ENCODE data around the gene KCTD21. TPM values are rescaled to one million over a fixed set of nuclear protein-coding genes. Genes with fewer than 3 reads are reported as not detected.

KCTD21 gene
- total and polyA plus RNA-seq, 2 of the 4 experiments (the other 2 are of a cell fraction): 12.2 to 12.5 TPM

- Histone ChIP-seq H4K91ac (ENCODE audit: insufficient read depth, low read depth, low read length) (no peak overlapping the region), H3K56ac (ENCODE audit: extremely low read depth, insufficient read depth, low read length) (no peak overlapping the region), H2AK9ac (replicated peaks; ENCODE audit: low read depth, low read length, poor library complexity) (no peak overlapping the region), H3K36me3 (ENCODE audit: control insufficient read depth, insufficient read depth, low read length) (peaks cover 58% of the 10 kb centered on the region), H2BK15ac (ENCODE audit: low read depth, low read length) (no peak overlapping the region), H3K9ac (ENCODE audit: low read depth, low read length) (no peak overlapping the region), H2AFZ (replicated peaks; ENCODE audit: low read length, poor library complexity) (no peak overlapping the region), H4K20me1 (ENCODE audit: insufficient read depth, low read length) (peaks cover 22% of the 10 kb centered on the region), H3K4me1 (ENCODE audit: control insufficient read depth, insufficient read depth, low read length) (peaks cover 14% of the 10 kb centered on the region), H3K4me3 (ENCODE audit: insufficient read depth, low read depth, low read length) (no peak overlapping the region), H3K23ac (ENCODE audit: low read depth, low read length) (no peak overlapping the region), H2BK20ac (ENCODE audit: low read depth, low read length) (no peak overlapping the region), H3K9me3 (ENCODE audit: control insufficient read depth, insufficient read depth, low read length) (no peaks in the 10 kb centered on the region), H2BK120ac (ENCODE audit: low read depth, low read length) (no peak overlapping the region), H3K4ac (ENCODE audit: low read depth, low read length) (no peak overlapping the region), H3K27ac (ENCODE audit: insufficient read depth, low read length) (no peak overlapping the region), H4K8ac (ENCODE audit: low read depth in 2 of 2, low read length in 2 of 2) (no peak overlapping the region), H3K79me1 (ENCODE audit: low read depth in 1 of 2, low read length in 2 of 2) (peaks cover 5 to 46% of the 10 kb centered on the region in 2 experiments; a peak in 2 of 4 replicates), H3K27me3 (ENCODE audit: control insufficient read depth, insufficient read depth, low read length) (no peaks in the 10 kb centered on the region), H3K14ac (replicated peaks; ENCODE audit: low read depth, low read length) (no peak overlapping the region), H3K18ac (ENCODE audit: low read depth, low read length) (no peak overlapping the region), H4K5ac (ENCODE audit: low read depth, low read length) (no peak overlapping the region), H3K9me1 (ENCODE audit: insufficient read depth, low read length) (peaks cover 28% of the 10 kb centered on the region), H2BK5ac (ENCODE audit: low read depth, low read length, poor library complexity, severe bottlenecking) (no peak overlapping the region), H2AK5ac (ENCODE audit: low read depth, low read length) (no peak overlapping the region), H3K4me2 (ENCODE audit: low read depth, low read length) (no peak overlapping the region)
- DNase-seq: no peak
- no TSS peak for BruUV-seq (replicated peaks)
- in situ Hi-C loops (cut with MboI; ENCODE audit: low sequenced_read_pairs): no loop called here
- TF ChIP-seq RFX5 (IDR thresholded peaks at IDR 0.05; ENCODE audit: low read depth, low read length): no peak
- TF ChIP-seq ELK1 (IDR thresholded peaks at IDR 0.05; ENCODE audit: borderline replicate concordance, low read depth, low read length): no peak
- TF ChIP-seq MAFK (IDR thresholded peaks at IDR 0.05; ENCODE audit: low read depth, low read length): no peak
- no peak for TF ChIP-seq BHLHE40 (IDR thresholded peaks at IDR 0.05; ENCODE audit: low read depth, low read length)
- no peak for TF ChIP-seq NFE2L2 (IDR thresholded peaks at IDR 0.05; ENCODE audit: low read depth, low read length)
- ChIA-PET POLR2A (ENCODE audit: unreplicated experiment) (no interaction called here), CTCF (interaction anchor here (0.6 kb wide), 1 partner anchor 53 kb away, joined by 3 read pairs; no protein-coding TSS in a partner anchor)
- ATAC-seq (ENCODE audit: low read depth): no peak
- intact Hi-C loops (cut with micrococcal nuclease): no loop called here
- no CpG with 5 or more reads among the region's 5 CpGs for WGBS, 2 experiments (ENCODE audit: extremely low coverage in 2 of 2, insufficient read length in 1 of 2)
- dilution Hi-C loops (cut with HindIII; ENCODE audit: low sequenced_read_pairs, unreplicated experiment): no loop called here
Observed at GRCh38 chr11:78211565-78211964, 23.1 kb upstream of the KCTD21 start.
